ENCODE results near the gene FGFBP2.
A peak's percentile ranks its signal among the peaks of the same experiment; 100 is the strongest.

Gene FGFBP2

DNA sequence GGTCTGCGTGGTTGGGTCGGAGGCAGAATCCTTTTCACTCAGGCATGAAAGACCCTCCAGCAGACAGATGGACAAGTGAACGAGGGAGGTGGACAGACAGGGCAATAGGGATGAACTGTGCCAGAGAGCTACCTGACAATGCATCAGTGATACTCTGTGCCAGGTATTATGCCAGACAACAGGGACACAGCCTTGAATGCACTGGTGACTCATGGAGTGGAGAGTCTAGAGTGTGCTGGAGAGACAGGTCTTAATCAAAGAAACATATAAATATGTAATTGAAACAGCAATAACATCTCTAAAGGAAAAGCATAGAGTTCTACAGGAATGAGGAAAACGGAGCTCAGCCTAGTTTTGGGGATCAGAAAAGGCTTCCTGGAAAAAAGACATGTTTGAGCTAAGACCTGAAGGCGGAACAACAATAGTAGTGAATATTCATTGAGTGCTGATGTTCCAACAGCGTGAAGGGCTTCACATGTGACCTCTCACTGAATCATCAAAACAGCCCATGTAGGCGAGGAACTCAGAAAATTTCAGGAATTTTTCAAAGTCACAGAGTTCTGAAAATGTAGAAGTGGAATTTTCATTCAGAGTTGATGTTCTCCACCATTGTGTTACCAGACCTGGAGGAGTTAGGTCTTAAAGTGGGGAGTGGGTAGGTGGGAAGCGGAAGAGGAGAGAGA lies 20.0 kb upstream of the FGFBP2 start:
- H2AFZ ChIP-seq (ENCODE audit: low read length), result no peak overlapping the region
- H3K9ac ChIP-seq (ENCODE audit: low read depth, low read length, poor library complexity, severe bottlenecking), result no peak overlapping the region
- no peaks in the 10 kb centered on the region for H3K36me3 ChIP-seq (ENCODE audit: insufficient read depth, low read length)
- TF ChIP-seq, protein P1, sequence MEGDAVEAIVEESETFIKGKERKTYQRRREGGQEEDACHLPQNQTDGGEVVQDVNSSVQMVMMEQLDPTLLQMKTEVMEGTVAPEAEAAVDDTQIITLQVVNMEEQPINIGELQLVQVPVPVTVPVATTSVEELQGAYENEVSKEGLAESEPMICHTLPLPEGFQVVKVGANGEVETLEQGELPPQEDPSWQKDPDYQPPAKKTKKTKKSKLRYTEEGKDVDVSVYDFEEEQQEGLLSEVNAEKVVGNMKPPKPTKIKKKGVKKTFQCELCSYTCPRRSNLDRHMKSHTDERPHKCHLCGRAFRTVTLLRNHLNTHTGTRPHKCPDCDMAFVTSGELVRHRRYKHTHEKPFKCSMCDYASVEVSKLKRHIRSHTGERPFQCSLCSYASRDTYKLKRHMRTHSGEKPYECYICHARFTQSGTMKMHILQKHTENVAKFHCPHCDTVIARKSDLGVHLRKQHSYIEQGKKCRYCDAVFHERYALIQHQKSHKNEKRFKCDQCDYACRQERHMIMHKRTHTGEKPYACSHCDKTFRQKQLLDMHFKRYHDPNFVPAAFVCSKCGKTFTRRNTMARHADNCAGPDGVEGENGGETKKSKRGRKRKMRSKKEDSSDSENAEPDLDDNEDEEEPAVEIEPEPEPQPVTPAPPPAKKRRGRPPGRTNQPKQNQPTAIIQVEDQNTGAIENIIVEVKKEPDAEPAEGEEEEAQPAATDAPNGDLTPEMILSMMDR (conservative IDR thresholded peaks at IDR 0.05; ENCODE audit: low read length), result no peak
- TF ChIP-seq EZH2phosphoT487 (IDR thresholded peaks at IDR 0.05; ENCODE audit: borderline replicate concordance), result no peak
- no peaks in the 10 kb centered on the region for H4K20me1 ChIP-seq (ENCODE audit: insufficient read depth, low read length, poor library complexity, severe bottlenecking)
- no peaks in the 10 kb centered on the region for H3K9me2 ChIP-seq (replicated peaks; ENCODE audit: low read depth, low read length)
- no peak overlapping the region for H3K4me3 ChIP-seq (ENCODE audit: low read length, poor library complexity, severe bottlenecking)
- no peaks in the 10 kb centered on the region for H3K27me3 ChIP-seq (ENCODE audit: insufficient read depth, low read length, poor library complexity, severe bottlenecking)
- peaks cover under 1% of the 10 kb centered on the region for H3K4me1 ChIP-seq (ENCODE audit: insufficient read depth, low read length, poor library complexity, severe bottlenecking)
- no peak overlapping the region for H3K4me2 ChIP-seq (ENCODE audit: low read depth, low read length, poor library complexity, severe bottlenecking)
- no peaks in the 10 kb centered on the region for H3F3A ChIP-seq (ENCODE audit: low read depth)
- H3K9me3 ChIP-seq (ENCODE audit: insufficient read depth, low read depth, low read length), result no peaks in the 10 kb centered on the region
- H3K79me2 ChIP-seq (ENCODE audit: insufficient read depth, low read length), result no peaks in the 10 kb centered on the region

DNA sequence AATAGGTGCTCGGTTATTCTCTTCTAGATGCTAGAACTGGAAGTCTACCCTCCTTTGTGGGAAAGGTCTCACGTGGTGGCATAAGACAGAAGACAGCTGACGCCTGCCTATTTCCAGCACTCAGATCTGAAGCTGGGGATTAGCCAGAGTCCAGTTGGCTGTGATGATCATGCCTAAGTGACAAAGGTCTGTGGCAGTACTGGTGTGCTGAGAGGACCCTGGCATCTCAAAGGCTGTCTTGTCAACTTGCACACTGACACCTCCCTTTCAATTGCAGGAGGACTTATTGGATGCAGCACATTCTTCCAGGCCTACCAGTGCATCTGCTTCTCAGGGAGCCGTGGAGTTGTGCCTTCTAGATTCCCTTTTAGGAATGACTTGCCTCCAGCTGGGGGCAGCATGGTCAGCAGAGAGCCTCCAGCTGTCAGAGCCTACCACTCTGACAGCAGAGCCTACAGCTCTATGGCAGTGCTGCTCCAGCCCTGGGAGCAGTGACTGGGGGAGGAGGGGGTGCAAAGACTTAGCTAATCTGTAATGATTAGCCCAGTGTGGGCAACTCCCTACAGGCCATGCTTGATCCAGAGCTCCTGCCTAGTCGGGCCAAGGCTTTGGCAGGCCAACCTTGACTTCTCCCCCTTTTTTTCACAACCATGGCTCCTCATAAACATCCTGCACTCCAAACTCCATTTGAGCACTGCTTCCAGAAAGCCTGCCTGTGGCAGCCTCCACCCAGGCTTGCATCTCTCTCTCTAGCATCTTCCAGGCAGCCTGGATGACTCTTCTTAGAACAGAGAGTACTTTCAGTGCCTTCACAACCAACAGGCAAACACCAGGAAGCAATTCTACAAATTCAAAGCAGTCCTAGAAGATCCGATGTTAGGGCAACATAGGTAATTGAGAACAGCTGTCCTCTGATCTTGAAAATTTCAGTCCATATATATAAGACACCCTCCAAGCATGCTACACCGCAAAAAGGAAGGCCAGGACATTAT lies 13.8 kb upstream of the FGFBP2 start:
- TF ChIP-seq EZH2phosphoT487 (IDR thresholded peaks at IDR 0.05; ENCODE audit: borderline replicate concordance), result no peak
- TF ChIP-seq, protein P1 (conservative IDR thresholded peaks at IDR 0.05; ENCODE audit: low read length), result peak; percentile 35
- H2AFZ ChIP-seq (ENCODE audit: low read length), result peak overlapping the region; percentile 72
- no peaks in the 10 kb centered on the region for H3K27me3 ChIP-seq (ENCODE audit: insufficient read depth, low read length, poor library complexity, severe bottlenecking)
- no peaks in the 10 kb centered on the region for H3F3A ChIP-seq (ENCODE audit: low read depth)
- H3K9me3 ChIP-seq (ENCODE audit: insufficient read depth, low read depth, low read length), result no peaks in the 10 kb centered on the region
- no peak overlapping the region for H3K9ac ChIP-seq (ENCODE audit: low read depth, low read length, poor library complexity, severe bottlenecking)
- H3K4me2 ChIP-seq (ENCODE audit: low read depth, low read length, poor library complexity, severe bottlenecking), result no peak overlapping the region
- no peak overlapping the region for H3K4me3 ChIP-seq (ENCODE audit: low read length, poor library complexity, severe bottlenecking)
- no peaks in the 10 kb centered on the region for H4K20me1 ChIP-seq (ENCODE audit: insufficient read depth, low read length, poor library complexity, severe bottlenecking)
- no peaks in the 10 kb centered on the region for H3K4me1 ChIP-seq (ENCODE audit: insufficient read depth, low read length, poor library complexity, severe bottlenecking)
- H3K9me2 ChIP-seq (replicated peaks; ENCODE audit: low read depth, low read length), result no peaks in the 10 kb centered on the region
- no peaks in the 10 kb centered on the region for H3K36me3 ChIP-seq (ENCODE audit: insufficient read depth, low read length)
- no peaks in the 10 kb centered on the region for H3K79me2 ChIP-seq (ENCODE audit: insufficient read depth, low read length)

DNA sequence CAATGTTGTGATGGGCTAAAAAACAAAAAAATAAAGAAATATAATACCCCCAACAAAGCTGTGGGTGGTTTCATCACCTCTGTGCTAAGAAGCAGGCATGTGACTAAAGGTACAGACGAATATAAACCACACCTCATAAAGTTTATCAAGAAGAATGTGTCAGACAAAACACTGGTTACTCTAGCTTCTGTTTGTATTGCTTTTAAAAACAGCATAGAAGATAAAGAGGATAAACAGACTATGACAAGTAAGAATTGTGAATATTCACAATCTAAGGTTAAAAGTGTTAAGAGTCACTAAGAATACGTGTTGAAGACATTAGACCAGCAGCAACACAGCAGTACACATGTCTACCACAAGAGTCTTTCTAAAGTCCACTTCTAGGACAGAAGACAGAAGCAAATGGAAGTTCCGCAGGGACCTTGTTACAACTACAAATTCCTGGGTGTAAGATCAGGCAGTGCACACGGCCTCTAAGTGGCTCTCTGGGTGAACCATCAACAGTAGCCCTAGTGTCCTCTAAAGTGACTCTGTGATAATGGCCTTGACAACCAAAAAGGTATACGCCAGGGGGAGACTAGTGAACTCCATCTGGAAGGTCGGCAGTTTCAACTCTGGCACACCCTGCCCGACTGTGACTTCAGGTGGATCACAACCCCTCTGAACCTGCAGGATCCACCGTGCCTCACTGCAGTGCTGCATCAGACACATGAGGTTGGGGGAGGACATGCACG lies 8.3 kb upstream of the FGFBP2 start:
- Histone ChIP-seq H3K36me3 (ENCODE audit: insufficient read depth, low read length) (no peaks in the 10 kb centered on the region), H3K9me2 (replicated peaks; ENCODE audit: low read depth, low read length) (no peaks in the 10 kb centered on the region), H3K27me3 (ENCODE audit: insufficient read depth, low read length, poor library complexity, severe bottlenecking) (no peaks in the 10 kb centered on the region), H2AFZ (ENCODE audit: low read length) (no peak overlapping the region), H4K20me1 (ENCODE audit: insufficient read depth, low read length, poor library complexity, severe bottlenecking) (no peaks in the 10 kb centered on the region), H3K4me2 (ENCODE audit: low read depth, low read length, poor library complexity, severe bottlenecking) (no peak overlapping the region), H3K79me2 (ENCODE audit: insufficient read depth, low read length) (no peaks in the 10 kb centered on the region), H3K9me3 (ENCODE audit: insufficient read depth, low read depth, low read length) (no peaks in the 10 kb centered on the region), H3K9ac (ENCODE audit: low read depth, low read length, poor library complexity, severe bottlenecking) (no peak overlapping the region), H3K4me1 (ENCODE audit: insufficient read depth, low read length, poor library complexity, severe bottlenecking) (no peaks in the 10 kb centered on the region), H3K4me3 (ENCODE audit: low read length, poor library complexity, severe bottlenecking) (no peak overlapping the region), H3F3A (ENCODE audit: low read depth) (no peaks in the 10 kb centered on the region)
- TF ChIP-seq EZH2phosphoT487 (IDR thresholded peaks at IDR 0.05; ENCODE audit: borderline replicate concordance), result no peak
- TF ChIP-seq, protein P1 (conservative IDR thresholded peaks at IDR 0.05; ENCODE audit: low read length), result no peak

All from Loucy (cell line).